ENCODE data around the gene FHIT. TPM values are rescaled to one million over a fixed set of nuclear protein-coding genes. Genes with fewer than 3 reads are reported as not detected.

FHIT gene
- total and polyA plus RNA-seq, 10 of the 15 experiments (the other 5 are each of a cell fraction or from before 2014, with no cell fraction given), result 4.2 to 14.9 (median 9.4) TPM

DNA sequence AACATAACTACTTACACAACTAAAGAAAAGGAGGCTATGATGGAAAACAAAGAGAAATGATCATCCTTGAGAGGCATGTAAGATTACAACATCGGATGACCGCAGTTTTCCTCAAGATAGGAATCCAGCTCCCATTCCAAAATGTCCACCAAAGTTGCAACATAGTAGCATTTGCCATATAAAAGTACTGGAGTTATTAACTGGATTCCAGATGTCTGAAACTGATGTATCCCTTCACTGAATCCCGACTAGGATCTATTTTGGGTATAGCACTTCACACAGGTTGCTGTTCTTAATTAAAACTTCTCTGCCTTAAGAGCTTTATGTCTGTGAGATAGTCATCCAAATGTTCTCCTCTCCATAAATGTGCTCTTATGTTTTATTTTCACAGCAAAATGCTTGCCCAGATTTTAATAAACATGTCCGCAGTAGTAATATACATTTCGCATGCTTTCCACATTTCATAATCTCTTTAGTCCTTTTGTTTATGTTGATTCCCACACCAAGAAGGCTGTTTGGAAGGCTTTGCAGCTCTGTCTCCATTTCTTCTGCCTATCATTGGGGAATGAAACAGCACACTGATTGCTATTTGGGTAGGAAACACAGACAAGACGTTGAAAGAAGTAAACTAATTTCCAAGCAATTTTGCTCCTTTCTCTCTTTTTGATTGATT, 1484.9 kb downstream of the FHIT start:
- SMC1A ChIA-PET (ENCODE audit: uncharacterized antibody, unreplicated experiment), result interaction anchor here (0.9 kb wide), 1 partner anchor 26 kb away, joined by 3 read pairs; no protein-coding TSS in a partner anchor
- H3K27me3 ChIP-seq (replicated peaks in 1 of 2; ENCODE audit: control insufficient read depth in 2 of 2, insufficient read depth in 2 of 2, low read length in 1 of 2), result no peaks in the 10 kb centered on the region; a peak in 2 of 4 replicates
- no peaks in the 10 kb centered on the region for H3K4me1 ChIP-seq (ENCODE audit: control insufficient read depth, insufficient read depth, low read length)
- 54% methylated on average over 6 of the region's 6 CpGs for WGBS (ENCODE audit: insufficient coverage, insufficient replicate concordance, low lambda C conversion rate, missing lambda C conversion rate)
- CTCF ChIA-PET, result no interaction called here
- H3K79me2 ChIP-seq (ENCODE audit: control insufficient read depth, insufficient read depth, low read length), result no peaks in the 10 kb centered on the region
- FAIRE-seq, result no peak
- H2AFZ ChIP-seq (ENCODE audit: control insufficient read depth, low read depth, low read length), result no peak overlapping the region
- intact Hi-C loops (cut with micrococcal nuclease; ENCODE audit: unreplicated experiment), result no loop called here
- TF ChIP-seq, protein P1, sequence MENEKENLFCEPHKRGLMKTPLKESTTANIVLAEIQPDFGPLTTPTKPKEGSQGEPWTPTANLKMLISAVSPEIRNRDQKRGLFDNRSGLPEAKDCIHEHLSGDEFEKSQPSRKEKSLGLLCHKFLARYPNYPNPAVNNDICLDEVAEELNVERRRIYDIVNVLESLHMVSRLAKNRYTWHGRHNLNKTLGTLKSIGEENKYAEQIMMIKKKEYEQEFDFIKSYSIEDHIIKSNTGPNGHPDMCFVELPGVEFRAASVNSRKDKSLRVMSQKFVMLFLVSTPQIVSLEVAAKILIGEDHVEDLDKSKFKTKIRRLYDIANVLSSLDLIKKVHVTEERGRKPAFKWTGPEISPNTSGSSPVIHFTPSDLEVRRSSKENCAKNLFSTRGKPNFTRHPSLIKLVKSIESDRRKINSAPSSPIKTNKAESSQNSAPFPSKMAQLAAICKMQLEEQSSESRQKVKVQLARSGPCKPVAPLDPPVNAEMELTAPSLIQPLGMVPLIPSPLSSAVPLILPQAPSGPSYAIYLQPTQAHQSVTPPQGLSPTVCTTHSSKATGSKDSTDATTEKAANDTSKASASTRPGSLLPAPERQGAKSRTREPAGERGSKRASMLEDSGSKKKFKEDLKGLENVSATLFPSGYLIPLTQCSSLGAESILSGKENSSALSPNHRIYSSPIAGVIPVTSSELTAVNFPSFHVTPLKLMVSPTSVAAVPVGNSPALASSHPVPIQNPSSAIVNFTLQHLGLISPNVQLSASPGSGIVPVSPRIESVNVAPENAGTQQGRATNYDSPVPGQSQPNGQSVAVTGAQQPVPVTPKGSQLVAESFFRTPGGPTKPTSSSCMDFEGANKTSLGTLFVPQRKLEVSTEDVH (IDR thresholded peaks at IDR 0.05; ENCODE audit: low read depth, partially characterized antibody), result no peak
- TF ChIP-seq GABPA (IDR thresholded peaks at IDR 0.05; ENCODE audit: low read depth), result no peak
- TF ChIP-seq SPI1 (IDR thresholded peaks at IDR 0.05; ENCODE audit: borderline replicate concordance, insufficient read depth, low read depth, low read length), result no peak
- no peak for TF ChIP-seq TCF7 (IDR thresholded peaks at IDR 0.05; ENCODE audit: borderline replicate concordance)
- TF ChIP-seq POLR2AphosphoS2 (IDR thresholded peaks at IDR 0.05; ENCODE audit: low read depth, low read length), result no peak
- TF ChIP-seq HDAC6 (IDR thresholded peaks at IDR 0.05; ENCODE audit: unreplicated experiment), result no peak
- TF ChIP-seq TARDBP (IDR thresholded peaks at IDR 0.05; ENCODE audit: borderline replicate concordance), result no peak
- DNase-seq (ENCODE audit: low read depth, low spot score), result no peak
- no peak overlapping the region for H3K27ac ChIP-seq (ENCODE audit: control insufficient read depth, insufficient read depth)
- in situ Hi-C loops (cut with MboI), result no loop called here
- no peak overlapping the region for H3K4me3 ChIP-seq
- no TSS peak for BruUV-seq (replicated peaks)
- RAD21 ChIA-PET (ENCODE audit: unreplicated experiment), result no interaction called here
- no peaks in the 10 kb centered on the region for H4K20me1 ChIP-seq (ENCODE audit: control insufficient read depth, insufficient read depth)
- no peak overlapping the region for H3K4me2 ChIP-seq (ENCODE audit: control insufficient read depth, insufficient read depth)
- H3K9me3 ChIP-seq (replicated peaks; ENCODE audit: control insufficient read depth, insufficient read depth, low read length), result no peaks in the 10 kb centered on the region
- POLR2A ChIA-PET, result no interaction called here
- no peak overlapping the region for H3K9ac ChIP-seq (ENCODE audit: control insufficient read depth, insufficient read depth, low read length)
- no peak for ATAC-seq
- H3K36me3 ChIP-seq (ENCODE audit: control insufficient read depth in 2 of 2, insufficient read depth in 2 of 2, low read length in 1 of 2), result no peaks in the 10 kb centered on the region
